ENCODE measurements around the gene NUP133.
"Not testable (repeated sequence)": the region's sequence is repeated elsewhere in the genome, so short reads cannot be mapped to it uniquely, and the experiment has no call there.

The NUP133 gene

GRCh38 chr1:229475859-229476258 lies 32.3 kb downstream of the NUP133 start:
- not testable (repeated sequence) for H3K23ac ChIP-seq (ENCODE audit: low read length in 2 of 2); H3K9ac ChIP-seq (ENCODE audit: low read length); H3K4me2 ChIP-seq (ENCODE audit: low read length, poor library complexity, severe bottlenecking); H4K91ac ChIP-seq (ENCODE audit: low read length); H3K14ac ChIP-seq (ENCODE audit: low read length in 2 of 2); H3K27me3 ChIP-seq (ENCODE audit: control insufficient read depth in 1 of 2, insufficient read depth in 1 of 2, low read length in 2 of 2); H3K4me3 ChIP-seq (ENCODE audit: insufficient read depth in 1 of 2, low read depth in 1 of 2, low read length in 2 of 2); H2BK15ac ChIP-seq (ENCODE audit: low read depth, poor library complexity, severe bottlenecking); H3K9me3 ChIP-seq (ENCODE audit: control insufficient read depth, low read length); H2BK120ac ChIP-seq (ENCODE audit: low read depth, low read length); H4K8ac ChIP-seq (ENCODE audit: low read length); H3K27ac ChIP-seq (ENCODE audit: low read length, poor library complexity, severe bottlenecking); H2AK5ac ChIP-seq (ENCODE audit: low read length, severe bottlenecking); H3K4ac ChIP-seq (ENCODE audit: low read depth in 1 of 2, low read length in 2 of 2); H2BK5ac ChIP-seq (ENCODE audit: low read depth, low read length, poor library complexity, severe bottlenecking); H2AFZ ChIP-seq (ENCODE audit: low read depth, low read length); H3K4me1 ChIP-seq (ENCODE audit: control insufficient read depth, insufficient read depth, low read depth, low read length); H3K18ac ChIP-seq (ENCODE audit: low read depth in 1 of 2, low read length in 2 of 2); H2BK12ac ChIP-seq (ENCODE audit: low read length in 2 of 2); DNase-seq
- peaks cover 29% of the 10 kb centered on the region for H3K79me1 ChIP-seq (replicated peaks; ENCODE audit: low read length, poor library complexity, severe bottlenecking)
- H3K36me3 ChIP-seq (ENCODE audit: control insufficient read depth in 1 of 2, insufficient read depth in 2 of 2, low read depth in 1 of 2, low read length in 2 of 2) = peaks cover 27 to 77% of the 10 kb centered on the region in 2 experiments
- WGBS = 91% methylated on average over 7 of the region's 13 CpGs

DNA sequence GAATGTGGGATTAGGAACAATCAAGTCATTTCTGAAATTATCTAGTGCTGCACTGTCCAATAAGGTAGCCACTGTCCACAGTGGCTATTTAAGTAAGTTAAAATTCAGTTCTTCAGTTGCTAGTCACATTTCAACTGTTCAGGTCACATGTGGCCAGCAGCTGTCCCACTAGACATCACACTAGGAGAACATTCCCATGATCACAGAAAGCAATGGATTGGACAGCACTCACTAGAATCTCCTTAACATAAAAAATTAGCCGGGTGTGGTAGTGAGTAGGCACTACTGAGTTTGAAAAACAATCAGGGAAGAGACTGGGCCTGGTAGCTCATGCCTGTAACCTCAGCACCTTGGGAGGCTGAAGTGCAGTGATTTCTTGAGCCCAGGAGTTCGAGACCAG lies 33.6 kb downstream of the NUP133 start:
- H2BK12ac ChIP-seq (ENCODE audit: low read length in 2 of 2) = no peak overlapping the region

GRCh38 chr1:229471175-229471574 lies 37.0 kb downstream of the NUP133 start:
- H3K18ac ChIP-seq (ENCODE audit: low read depth in 1 of 2, low read length in 2 of 2) = no peak overlapping the region
- peaks cover 43 to 90% of the 10 kb centered on the region in 2 experiments for H3K36me3 ChIP-seq (ENCODE audit: control insufficient read depth in 1 of 2, insufficient read depth in 2 of 2, low read depth in 1 of 2, low read length in 2 of 2)
- H3K27ac ChIP-seq (ENCODE audit: low read length, poor library complexity, severe bottlenecking) = no peak overlapping the region
- H4K8ac ChIP-seq (ENCODE audit: low read length) = no peak overlapping the region
- no peak overlapping the region for H2BK15ac ChIP-seq (ENCODE audit: low read depth, poor library complexity, severe bottlenecking)
- H3K9me3 ChIP-seq (ENCODE audit: control insufficient read depth, low read length) = no peaks in the 10 kb centered on the region
- no peak overlapping the region for H2BK120ac ChIP-seq (ENCODE audit: low read depth, low read length)
- no peak overlapping the region for H4K91ac ChIP-seq (ENCODE audit: low read length)
- 95% methylated on average over 3 of the region's 3 CpGs for WGBS
- no peak overlapping the region for H2AFZ ChIP-seq (ENCODE audit: low read depth, low read length)
- H3K9ac ChIP-seq (ENCODE audit: low read length) = no peak overlapping the region
- no peaks in the 10 kb centered on the region for H3K4me1 ChIP-seq (ENCODE audit: control insufficient read depth, insufficient read depth, low read depth, low read length)
- peaks cover 24% of the 10 kb centered on the region for H3K79me1 ChIP-seq (replicated peaks; ENCODE audit: low read length, poor library complexity, severe bottlenecking)
- no peak overlapping the region for H2BK12ac ChIP-seq (ENCODE audit: low read length in 2 of 2)
- no peak overlapping the region for H3K23ac ChIP-seq (ENCODE audit: low read length in 2 of 2)
- H2AK5ac ChIP-seq (ENCODE audit: low read length, severe bottlenecking) = no peak overlapping the region
- no peaks in the 10 kb centered on the region for H3K27me3 ChIP-seq (ENCODE audit: control insufficient read depth in 1 of 2, insufficient read depth in 1 of 2, low read length in 2 of 2)
- DNase-seq = no peak
- H2BK5ac ChIP-seq (ENCODE audit: low read depth, low read length, poor library complexity, severe bottlenecking) = no peak overlapping the region
- no peak overlapping the region for H3K4me3 ChIP-seq (ENCODE audit: insufficient read depth in 1 of 2, low read depth in 1 of 2, low read length in 2 of 2)
- H3K4me2 ChIP-seq (ENCODE audit: low read length, poor library complexity, severe bottlenecking) = no peak overlapping the region
- no peak overlapping the region for H3K14ac ChIP-seq (ENCODE audit: low read length in 2 of 2)
- no peak overlapping the region for H3K4ac ChIP-seq (ENCODE audit: low read depth in 1 of 2, low read length in 2 of 2)

More for the DNA sequence above, 33.6 kb downstream of the NUP133 start:
- no peak overlapping the region for H2BK120ac ChIP-seq (ENCODE audit: low read depth, low read length)
- no peak overlapping the region for H2BK15ac ChIP-seq (ENCODE audit: low read depth, poor library complexity, severe bottlenecking)
- no peak overlapping the region for H3K9ac ChIP-seq (ENCODE audit: low read length)
- H4K8ac ChIP-seq (ENCODE audit: low read length) = no peak overlapping the region
- H3K27me3 ChIP-seq (ENCODE audit: control insufficient read depth in 1 of 2, insufficient read depth in 1 of 2, low read length in 2 of 2) = no peaks in the 10 kb centered on the region
- no peak overlapping the region for H3K14ac ChIP-seq (ENCODE audit: low read length in 2 of 2)
- H2BK5ac ChIP-seq (ENCODE audit: low read depth, low read length, poor library complexity, severe bottlenecking) = no peak overlapping the region
- no peak overlapping the region for H4K91ac ChIP-seq (ENCODE audit: low read length)
- peaks cover 31% of the 10 kb centered on the region for H3K79me1 ChIP-seq (replicated peaks; ENCODE audit: low read length, poor library complexity, severe bottlenecking)
- H3K36me3 ChIP-seq (ENCODE audit: control insufficient read depth in 1 of 2, insufficient read depth in 2 of 2, low read depth in 1 of 2, low read length in 2 of 2) = peaks cover 35 to 84% of the 10 kb centered on the region in 2 experiments
- H3K4me3 ChIP-seq (ENCODE audit: insufficient read depth in 1 of 2, low read depth in 1 of 2, low read length in 2 of 2) = no peak overlapping the region
- H2AK5ac ChIP-seq (ENCODE audit: low read length, severe bottlenecking) = no peak overlapping the region
- DNase-seq = no peak
- H3K9me3 ChIP-seq (ENCODE audit: control insufficient read depth, low read length) = no peaks in the 10 kb centered on the region
- H3K4me2 ChIP-seq (ENCODE audit: low read length, poor library complexity, severe bottlenecking) = no peak overlapping the region
- WGBS = 94% methylated on average over 2 of the region's 2 CpGs
- no peak overlapping the region for H3K18ac ChIP-seq (ENCODE audit: low read depth in 1 of 2, low read length in 2 of 2)
- no peak overlapping the region for H2AFZ ChIP-seq (ENCODE audit: low read depth, low read length)
- no peak overlapping the region for H3K27ac ChIP-seq (ENCODE audit: low read length, poor library complexity, severe bottlenecking)
- H3K23ac ChIP-seq (ENCODE audit: low read length in 2 of 2) = no peak overlapping the region
- no peak overlapping the region for H3K4ac ChIP-seq (ENCODE audit: low read depth in 1 of 2, low read length in 2 of 2)
- no peaks in the 10 kb centered on the region for H3K4me1 ChIP-seq (ENCODE audit: control insufficient read depth, insufficient read depth, low read depth, low read length)

- no peak overlapping the region for H3K4me2 ChIP-seq (ENCODE audit: low read length, poor library complexity, severe bottlenecking)
- no peaks in the 10 kb centered on the region for H3K9me3 ChIP-seq (ENCODE audit: control insufficient read depth, low read length)
- no peak overlapping the region for H2AK5ac ChIP-seq (ENCODE audit: low read length, severe bottlenecking)
- H3K27ac ChIP-seq (ENCODE audit: low read length, poor library complexity, severe bottlenecking) = no peak overlapping the region
- no peak overlapping the region for H2AFZ ChIP-seq (ENCODE audit: low read depth, low read length)
- H3K14ac ChIP-seq (ENCODE audit: low read length in 2 of 2) = no peak overlapping the region
- H3K4me1 ChIP-seq (ENCODE audit: control insufficient read depth, insufficient read depth, low read depth, low read length) = no peaks in the 10 kb centered on the region
- no peak overlapping the region for H4K8ac ChIP-seq (ENCODE audit: low read length)
- H2BK15ac ChIP-seq (ENCODE audit: low read depth, poor library complexity, severe bottlenecking) = no peak overlapping the region
- 95% methylated on average over 8 of the region's 8 CpGs for WGBS
- no peak overlapping the region for H3K23ac ChIP-seq (ENCODE audit: low read length in 2 of 2)
- H3K4me3 ChIP-seq (ENCODE audit: insufficient read depth in 1 of 2, low read depth in 1 of 2, low read length in 2 of 2) = no peak overlapping the region
- no peak overlapping the region for H3K18ac ChIP-seq (ENCODE audit: low read depth in 1 of 2, low read length in 2 of 2)
- H3K9ac ChIP-seq (ENCODE audit: low read length) = no peak overlapping the region
- no peak overlapping the region for H2BK12ac ChIP-seq (ENCODE audit: low read length in 2 of 2)
- H2BK120ac ChIP-seq (ENCODE audit: low read depth, low read length) = no peak overlapping the region
- DNase-seq = no peak
- H3K27me3 ChIP-seq (ENCODE audit: control insufficient read depth in 1 of 2, insufficient read depth in 1 of 2, low read length in 2 of 2) = no peaks in the 10 kb centered on the region
- H3K79me1 ChIP-seq (replicated peaks; ENCODE audit: low read length, poor library complexity, severe bottlenecking) = peaks cover 24% of the 10 kb centered on the region
- no peak overlapping the region for H4K91ac ChIP-seq (ENCODE audit: low read length)
- no peak overlapping the region for H3K4ac ChIP-seq (ENCODE audit: low read depth in 1 of 2, low read length in 2 of 2)
- peaks cover 45 to 93% of the 10 kb centered on the region in 2 experiments for H3K36me3 ChIP-seq (ENCODE audit: control insufficient read depth in 1 of 2, insufficient read depth in 2 of 2, low read depth in 1 of 2, low read length in 2 of 2)
- H2BK5ac ChIP-seq (ENCODE audit: low read depth, low read length, poor library complexity, severe bottlenecking) = no peak overlapping the region
Observed at GRCh38 chr1:229470406-229471043, 37.6 kb downstream of the NUP133 start.
